Measurements from ENCODE around the gene VWCE.
"Not testable (repeated sequence)": the region's sequence is repeated elsewhere in the genome, so short reads cannot be mapped to it uniquely, and the experiment has no call there.

GRCh38 chr11:61231033-61231432 lies 64.1 kb downstream of the VWCE start:
- not testable (repeated sequence) for TF ChIP-seq POLR2A (IDR thresholded peaks at IDR 0.05; ENCODE audit: low read depth, low read length); POLR2AphosphoS5 (IDR thresholded peaks at IDR 0.05; ENCODE audit: low read depth, low read length); TAF1 (IDR thresholded peaks at IDR 0.05; ENCODE audit: borderline replicate concordance, low read depth, low read length)
